Lung (tissue), 12 donors: ENCODE results near the gene NKTR. TPM values are rescaled to one million over a fixed set of nuclear protein-coding genes. Genes with fewer than 3 reads are reported as not detected.

Experiments used
- ATAC-seq: fragments of 200-7000 bp; cut with Tn5 transposase; one replicate; pipeline ENCODE4 v1.9.1; 2020; ENCODE audit warnings: moderate number of reproducible peaks; ENCODE audit not compliant: insufficient read depth, low FRiP score
- DNase-seq, 3 donors: peaks; one replicate each; pipeline ENCODE4 v3.0.0-alpha.2; 2013 to 2017
- H3K27ac ChIP-seq, 2 donors: one replicate each; pipeline ENCODE4 v1.5.1; 2013; ENCODE audit warnings: mild to moderate bottlenecking in 2 of 2, moderate library complexity in 2 of 2, control low read depth in 1 of 2, inconsistent platforms in 1 of 2, low read depth in 1 of 2, low read length in 1 of 2
- H3K27me3 ChIP-seq, 3 donors: one replicate each; pipeline ENCODE4 v1.5.1; 2013; ENCODE audit warnings: low read length in 2 of 3; ENCODE audit not compliant: control insufficient read depth in 3 of 3, insufficient read depth in 3 of 3
- H3K36me3 ChIP-seq, 4 donors: one replicate each; pipeline ENCODE4 v1.5.1; 2013; ENCODE audit warnings: low read length in 4 of 4, mild to moderate bottlenecking in 1 of 4, moderate library complexity in 1 of 4; ENCODE audit not compliant: control insufficient read depth in 4 of 4, insufficient read depth in 4 of 4
- H3K4me1 ChIP-seq, 5 donors: one replicate each; pipeline ENCODE4 v1.5.1; 2013; ENCODE audit warnings: low read length in 5 of 5, mild to moderate bottlenecking in 2 of 5, moderate library complexity in 1 of 5; ENCODE audit not compliant: control insufficient read depth in 5 of 5, insufficient read depth in 5 of 5
- H3K4me3 ChIP-seq: one replicate; pipeline ENCODE4 v1.5.1; 2013; ENCODE audit warnings: mild to moderate bottlenecking, control low read depth, moderate library complexity
- H3K9ac ChIP-seq, 2 donors: one replicate each; pipeline ENCODE4 v1.5.1; 2013; ENCODE audit warnings: low read length in 2 of 2, control low read depth in 1 of 2; ENCODE audit not compliant: insufficient read depth in 1 of 2
- H3K9me3 ChIP-seq, 4 donors: one replicate each; pipeline ENCODE4 v1.5.1; 2013; ENCODE audit warnings: low read length in 3 of 4, mild to moderate bottlenecking in 1 of 4, moderate library complexity in 1 of 4; ENCODE audit not compliant: control insufficient read depth in 4 of 4, insufficient read depth in 3 of 4
- WGBS, 2 donors: extraction: QIAGEN DNeasy Blood & Tissue Kit; methylation state at CpG; one replicate each; pipeline ENCODE4 v1.1.7; 2013; 5-methylcytosine and 5-hydroxymethylcytosine counted together
- polyA plus RNA-seq, 2 donors: library from polyadenylated mRNA; stranded (reverse); fragments of 200-250 nt; gene quantifications; one replicate each; pipeline ENCODE4 v1.2.1, GENCODE V29; 2013
- total RNA-seq, 2 donors: library from RNA; depleted of rRNA in 1 of 2; stranded (reverse); fragments of >200 nt in 1 of 2; gene quantifications; one replicate each; pipeline ENCODE4 v1.2.1, GENCODE V29; 2014 to 2021
- TF ChIP-seq, protein P1 (sequence below): IDR thresholded peaks from 2 replicates; pipeline ENCODE4 v1.5.1; 2012; ENCODE audit warnings: mild to moderate bottlenecking; ENCODE audit errors: control extremely low read depth, extremely low read depth
- donor health status: control.
- donor health status: control.
- donor health status: Bipolar disorder and iron deficiency.
- donor health status: healthy.
- donor health status: DM: yes; HTN: yes; CAD: no.

The NKTR gene
- total and polyA plus RNA-seq, 4 donors: 15.3 to 291 (median 52.9) TPM

DNA sequence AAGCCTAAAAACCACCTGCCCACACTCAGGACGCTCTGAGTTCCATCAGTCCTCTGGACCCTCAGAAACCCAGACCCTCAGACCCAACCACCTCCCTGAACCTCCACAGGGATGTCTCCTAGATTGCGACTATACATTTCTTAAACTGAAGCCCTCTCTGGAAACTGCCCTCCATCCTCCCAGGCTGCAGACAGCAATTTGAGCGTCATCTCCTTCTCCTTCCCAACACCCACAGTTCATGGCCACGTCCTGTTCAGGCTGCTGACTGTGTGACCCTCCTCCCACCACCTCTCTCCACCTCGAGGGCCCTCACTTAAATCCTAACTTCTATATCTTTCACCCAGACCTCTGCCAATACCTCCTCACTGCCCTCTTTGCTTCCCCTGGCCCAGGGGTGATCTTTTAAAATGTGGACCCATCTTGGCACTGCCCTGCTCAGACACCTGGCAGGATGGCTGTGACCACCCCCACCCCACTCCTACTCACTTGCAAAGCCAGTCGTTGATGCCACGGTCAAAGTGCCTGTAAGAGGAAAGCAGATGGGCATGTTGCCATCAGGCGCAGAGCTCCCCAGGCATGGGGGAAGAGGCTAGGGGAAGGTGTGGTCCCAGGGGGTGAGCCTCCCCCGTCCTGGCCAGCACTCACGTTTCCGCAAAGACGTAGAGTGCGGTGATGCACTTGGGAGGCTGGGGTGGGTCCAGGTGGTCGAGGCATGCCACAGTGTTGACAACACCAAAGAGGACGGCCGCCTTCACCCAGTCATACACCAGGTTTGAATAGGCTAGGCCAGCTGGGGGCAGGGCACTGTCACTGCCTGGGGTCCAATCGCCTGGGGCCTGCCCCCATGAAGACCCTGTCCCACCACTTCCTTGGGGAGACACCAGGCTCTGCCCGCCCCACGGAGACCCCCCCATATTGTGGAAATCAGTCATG lies 96.1 kb downstream of the NKTR start:
- 70 to 81% methylated on average over 19 of the region's 19 CpGs for WGBS, 2 donors
- H3K9me3 ChIP-seq: peaks cover 0 to 3% (median 0%) of the 10 kb centered on the region in 4 donors
- no peak overlapping the region for H3K9ac ChIP-seq
- peaks cover 0 to 3% (median 2%) of the 10 kb centered on the region in 3 donors for H3K27me3 ChIP-seq
- no peak overlapping the region for H3K27ac ChIP-seq
- TF ChIP-seq, protein P1, sequence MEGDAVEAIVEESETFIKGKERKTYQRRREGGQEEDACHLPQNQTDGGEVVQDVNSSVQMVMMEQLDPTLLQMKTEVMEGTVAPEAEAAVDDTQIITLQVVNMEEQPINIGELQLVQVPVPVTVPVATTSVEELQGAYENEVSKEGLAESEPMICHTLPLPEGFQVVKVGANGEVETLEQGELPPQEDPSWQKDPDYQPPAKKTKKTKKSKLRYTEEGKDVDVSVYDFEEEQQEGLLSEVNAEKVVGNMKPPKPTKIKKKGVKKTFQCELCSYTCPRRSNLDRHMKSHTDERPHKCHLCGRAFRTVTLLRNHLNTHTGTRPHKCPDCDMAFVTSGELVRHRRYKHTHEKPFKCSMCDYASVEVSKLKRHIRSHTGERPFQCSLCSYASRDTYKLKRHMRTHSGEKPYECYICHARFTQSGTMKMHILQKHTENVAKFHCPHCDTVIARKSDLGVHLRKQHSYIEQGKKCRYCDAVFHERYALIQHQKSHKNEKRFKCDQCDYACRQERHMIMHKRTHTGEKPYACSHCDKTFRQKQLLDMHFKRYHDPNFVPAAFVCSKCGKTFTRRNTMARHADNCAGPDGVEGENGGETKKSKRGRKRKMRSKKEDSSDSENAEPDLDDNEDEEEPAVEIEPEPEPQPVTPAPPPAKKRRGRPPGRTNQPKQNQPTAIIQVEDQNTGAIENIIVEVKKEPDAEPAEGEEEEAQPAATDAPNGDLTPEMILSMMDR: no peak
- DNase-seq: no peak
- H3K4me1 ChIP-seq: peaks cover 0 to 1% (median 0%) of the 10 kb centered on the region in 5 donors
- no peak for ATAC-seq
- no peaks in the 10 kb centered on the region for H3K36me3 ChIP-seq
- H3K4me3 ChIP-seq: no peak overlapping the region

DNA sequence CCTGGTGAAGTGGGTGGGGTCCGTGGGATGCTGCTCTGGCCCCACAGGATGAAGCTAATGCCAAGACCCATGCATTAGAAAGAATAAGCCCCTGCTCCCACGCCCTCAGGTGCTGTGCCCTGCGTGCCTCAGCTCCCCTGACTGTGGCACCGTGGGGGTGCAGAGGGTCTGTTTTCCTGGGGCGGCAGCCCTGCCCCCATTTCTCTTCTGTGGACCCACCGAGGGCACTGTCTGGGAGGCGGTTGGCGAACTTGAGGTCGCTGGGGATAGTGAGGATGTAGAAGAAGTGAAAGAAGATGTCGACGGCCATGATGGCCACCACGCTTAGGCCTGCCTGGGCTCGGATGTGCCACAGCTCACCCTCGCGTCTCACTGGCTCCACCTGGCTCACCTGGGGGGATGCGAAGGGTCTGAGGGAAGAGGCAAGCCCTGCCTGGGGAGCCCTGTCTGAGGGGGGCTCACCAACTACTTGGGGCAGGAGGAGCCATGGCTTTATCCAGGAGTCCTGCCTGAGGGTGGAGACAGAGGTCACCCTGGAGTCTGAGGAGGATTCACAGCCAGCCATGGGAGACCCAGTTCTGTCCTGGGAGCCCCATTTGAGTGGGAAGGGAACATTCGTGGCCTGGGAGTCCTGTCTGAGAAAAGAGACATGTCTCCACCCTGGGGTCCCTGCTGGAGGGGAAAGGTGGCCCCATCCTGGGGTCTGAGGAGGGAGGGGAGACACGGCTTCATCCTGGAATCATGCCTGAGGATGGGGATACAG lies 97.0 kb downstream of the NKTR start:
- H3K9ac ChIP-seq: no peak overlapping the region
- no peaks in the 10 kb centered on the region for H3K36me3 ChIP-seq
- H3K27ac ChIP-seq: no peak overlapping the region
- H3K9me3 ChIP-seq: peaks cover 0 to 3% (median 0%) of the 10 kb centered on the region in 4 donors
- H3K4me3 ChIP-seq: no peak overlapping the region
- peaks cover 0 to 3% (median 2%) of the 10 kb centered on the region in 3 donors for H3K27me3 ChIP-seq
- 88 to 89% methylated on average over 18 of the region's 18 CpGs for WGBS, 2 donors
- no peak for DNase-seq
- TF ChIP-seq, protein P1: no peak
- ATAC-seq: no peak
- H3K4me1 ChIP-seq: peaks cover 0 to 1% (median 0%) of the 10 kb centered on the region in 5 donors

Other genes starting within 250 kb of the NKTR start
- gene LYZL4, start 190.1 kb upstream of the NKTR start, total RNA-seq: not detected
- under 1 TPM in 1 of 2 donors, not detected in 1; 0.14 TPM for gene LYZL4, start 190.1 kb upstream of the NKTR start, polyA plus RNA-seq
- 10 to 100 TPM; 24.8 to 77.0 TPM for gene VIPR1, start 98.0 kb upstream of the NKTR start, total RNA-seq
- gene VIPR1, start 98.0 kb upstream of the NKTR start, polyA plus RNA-seq: 10 to 100 TPM; 52.9 to 89.8 TPM
- gene SEC22C, start 18.7 kb upstream of the NKTR start, total RNA-seq: 10 to 100 TPM; 35.1 to 61.4 TPM
- gene SEC22C, start 18.7 kb upstream of the NKTR start, polyA plus RNA-seq: 10 to 100 TPM; 23.3 to 34.8 TPM
- gene SS18L2, start 9.8 kb upstream of the NKTR start, total RNA-seq: 10 to 100 TPM; 14.0 to 20.3 TPM
- 10 to 100 TPM; 30.3 to 65.7 TPM for gene SS18L2, start 9.8 kb upstream of the NKTR start, polyA plus RNA-seq
- 10 to 100 TPM in 1 of 2 donors, 1 to 10 TPM in 1; 8.6 to 34.1 TPM for gene ZBTB47, start 53.0 kb downstream of the NKTR start, total RNA-seq
- 10 to 100 TPM; 12.0 to 19.6 TPM for gene ZBTB47, start 53.0 kb downstream of the NKTR start, polyA plus RNA-seq
- gene KLHL40, start 84.9 kb downstream of the NKTR start, total RNA-seq: not detected
- gene KLHL40, start 84.9 kb downstream of the NKTR start, polyA plus RNA-seq: under 1 TPM in 1 of 2 donors, not detected in 1; 0.05 TPM
- 1 to 10 TPM in 1 of 2 donors, under 1 TPM in 1; 0.65 to 2.7 TPM for gene HHATL, start 102.1 kb downstream of the NKTR start, total RNA-seq
- gene HHATL, start 102.1 kb downstream of the NKTR start, polyA plus RNA-seq: under 1 TPM; 0.39 to 0.60 TPM
- gene CCDC13, start 172.6 kb downstream of the NKTR start, total RNA-seq: 1 to 10 TPM; 4.4 to 7.6 TPM
- 1 to 10 TPM; 1.9 to 2.0 TPM for gene CCDC13, start 172.6 kb downstream of the NKTR start, polyA plus RNA-seq
- gene HIGD1A, start 203.8 kb downstream of the NKTR start, total RNA-seq: 10 to 100 TPM; 76.1 to 94.6 TPM
- 100 to 1,000 TPM in 1 of 2 donors, 10 to 100 TPM in 1; 77.6 to 148 TPM for gene HIGD1A, start 203.8 kb downstream of the NKTR start, polyA plus RNA-seq
- 1 to 10 TPM; 5.5 to 5.7 TPM for gene ACKR2, start 208.8 kb downstream of the NKTR start, total RNA-seq
- gene ACKR2, start 208.8 kb downstream of the NKTR start, polyA plus RNA-seq: 1 to 10 TPM; 1.1 to 1.5 TPM